ENCODE data around the gene DNAJB14.

The DNAJB14 gene

DNA sequence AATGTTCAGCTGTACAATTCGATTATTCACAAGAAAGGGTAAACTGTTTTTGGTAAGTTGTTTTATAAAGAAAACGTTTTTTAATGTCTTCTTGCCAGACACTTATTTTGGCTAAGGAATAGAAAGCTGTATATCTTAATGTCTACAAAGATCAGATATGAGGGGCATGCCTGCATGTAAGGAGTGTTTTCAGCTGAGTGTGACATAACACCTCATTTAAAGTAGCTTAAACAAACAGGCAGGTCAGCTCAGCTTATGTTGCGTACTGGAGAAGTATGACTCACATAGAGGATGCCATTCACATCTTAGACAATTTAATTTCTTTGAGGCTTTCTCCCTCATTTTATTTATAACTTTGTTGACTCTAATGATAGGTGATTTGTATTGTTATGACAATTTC is 82.6 kb downstream of the DNAJB14 start:
- DNase-seq (ENCODE audit: low read depth) = no peak

DNA sequence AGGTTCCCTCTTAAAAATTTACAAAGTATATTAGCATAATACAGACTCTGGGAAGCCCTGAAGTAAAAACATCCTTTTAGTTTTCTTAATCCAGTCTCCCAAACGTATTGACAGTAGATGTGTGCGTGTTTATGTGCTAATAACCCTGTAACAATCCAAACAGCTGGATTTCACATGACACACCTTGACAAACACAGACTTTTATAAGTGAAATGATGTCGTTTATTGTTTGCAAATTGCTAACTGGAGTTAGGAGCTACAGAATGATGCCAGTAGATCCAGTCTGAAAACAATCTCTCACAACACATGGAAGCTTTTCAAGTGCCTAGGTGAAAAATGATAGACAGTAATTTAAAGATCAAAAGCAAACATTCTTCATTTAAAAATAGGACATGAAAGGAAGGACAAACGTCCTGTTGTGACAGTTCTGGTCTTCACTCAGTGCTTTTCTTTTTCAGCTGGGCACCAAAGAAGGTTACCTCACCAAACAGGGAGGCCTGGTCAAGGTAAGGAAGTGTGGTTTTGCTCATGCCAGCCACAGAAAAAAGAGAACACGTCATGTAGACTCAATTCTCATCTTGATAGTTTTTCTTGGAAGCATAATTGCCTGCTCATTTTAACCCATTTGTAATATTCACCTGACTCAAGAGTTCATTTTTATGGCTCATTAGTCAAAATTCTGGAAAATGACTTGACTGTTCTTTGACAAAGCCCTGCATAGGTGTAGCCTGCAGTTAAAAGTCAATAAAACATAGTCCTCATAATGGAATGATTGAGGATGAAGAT is 85.1 kb downstream of the DNAJB14 start:
- DNase-seq (ENCODE audit: low read depth) = no peak

GRCh38 chr4:99860521-99860920 is 85.9 kb downstream of the DNAJB14 start:
- no peak for DNase-seq (ENCODE audit: low read depth)

DNA sequence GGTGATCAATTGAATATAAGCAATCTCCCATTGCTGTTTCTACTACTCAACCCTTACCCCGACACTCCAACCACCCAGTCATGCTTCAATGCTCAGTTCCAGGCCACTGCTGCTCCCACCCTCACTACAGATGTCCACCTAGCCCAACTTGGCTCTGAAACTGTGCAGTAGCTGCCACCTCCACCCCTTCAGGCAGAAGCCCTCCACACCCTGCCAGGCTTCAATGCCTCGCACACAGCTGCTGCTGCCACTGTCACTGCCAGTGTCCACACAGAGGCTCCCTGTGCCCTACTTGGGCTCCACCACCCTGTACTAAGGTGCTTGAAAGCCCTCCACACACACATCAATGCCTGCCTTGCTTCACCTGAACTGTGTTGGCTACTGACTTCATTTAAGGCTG is 86.8 kb downstream of the DNAJB14 start:
- DNase-seq (ENCODE audit: low read depth) = no peak

DNA sequence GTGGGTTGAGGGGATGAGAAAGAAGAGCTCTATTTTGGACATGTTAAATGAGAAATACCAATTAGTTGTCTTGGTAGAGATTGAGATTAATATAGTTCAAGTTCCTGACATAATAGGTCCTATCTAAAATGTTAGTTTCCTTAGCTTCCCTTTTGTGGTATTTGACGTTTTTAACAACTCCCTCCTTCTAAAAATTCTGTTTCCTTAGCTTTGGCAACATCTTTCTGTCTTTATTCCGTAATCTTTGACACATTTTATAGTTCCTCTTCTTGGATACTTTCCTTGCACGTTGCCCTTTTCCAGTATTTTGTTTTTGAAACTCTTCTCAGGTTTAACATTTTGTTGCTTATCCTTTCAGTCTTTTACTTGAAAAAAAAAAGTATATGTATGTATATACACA is 89.1 kb downstream of the DNAJB14 start:
- no peak for DNase-seq (ENCODE audit: low read depth)

- DNase-seq (ENCODE audit: low read depth) = no peak
Measured at GRCh38 chr4:99856166-99856565, 90.3 kb downstream of the DNAJB14 start.

DNA sequence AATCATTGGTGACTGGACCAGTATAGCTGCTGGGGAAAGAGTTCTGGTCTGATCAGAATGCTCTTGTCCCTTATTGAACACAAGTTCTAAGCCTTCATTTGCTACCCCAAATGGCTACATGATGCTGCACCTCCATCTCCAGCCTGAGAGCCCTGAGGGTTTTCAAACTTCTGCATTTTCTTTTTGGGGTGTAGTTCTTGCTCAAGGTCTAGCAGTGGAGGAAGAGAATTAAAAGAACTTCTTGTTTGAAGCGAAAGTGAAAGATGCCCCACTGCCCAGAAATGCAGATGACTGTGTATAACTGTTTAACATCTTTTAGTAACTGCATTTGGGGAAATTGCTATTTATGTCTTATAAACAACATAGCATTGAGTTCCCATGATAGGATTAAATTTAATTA is 90.7 kb downstream of the DNAJB14 start:
- no peak for DNase-seq (ENCODE audit: low read depth)

DNA sequence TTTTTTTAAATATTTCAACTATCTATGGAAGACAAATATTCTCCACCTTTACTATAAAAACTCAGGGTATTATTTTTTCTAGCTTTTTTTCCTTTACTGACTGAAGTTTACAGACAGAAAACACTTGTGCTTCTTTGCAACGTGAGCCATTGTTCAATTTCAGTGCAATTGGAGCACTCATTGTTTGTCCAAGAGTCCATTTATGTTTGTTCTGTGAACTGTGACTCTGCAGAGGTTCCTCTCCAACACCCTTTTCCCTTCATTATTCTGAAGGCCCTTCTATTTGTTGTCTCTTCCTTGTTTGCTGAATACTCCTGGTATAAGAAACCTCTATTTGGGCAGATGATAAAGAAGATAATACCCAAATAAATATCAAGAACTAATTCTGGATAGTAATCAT is 92.4 kb downstream of the DNAJB14 start:
- DNase-seq (ENCODE audit: low read depth) = no peak

DNA sequence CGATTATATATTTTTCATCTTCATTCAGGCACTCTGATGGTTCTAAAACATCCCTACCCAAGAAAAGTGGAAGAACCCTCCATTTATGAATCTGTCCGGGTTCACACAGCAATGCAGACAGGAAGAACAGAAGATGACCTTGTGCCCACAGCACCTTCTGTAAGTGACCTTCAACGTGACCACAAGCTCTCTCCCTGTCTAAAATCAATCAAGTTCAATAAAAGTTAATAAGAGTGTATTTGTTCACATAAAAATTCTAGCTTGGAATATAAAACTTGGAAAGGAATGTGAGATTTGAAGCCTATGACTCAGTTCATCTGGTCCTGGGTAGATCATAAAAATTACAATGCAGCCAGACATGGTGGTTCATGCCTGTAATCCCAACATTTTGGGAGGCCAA is 93.2 kb downstream of the DNAJB14 start:
- no peak for DNase-seq (ENCODE audit: low read depth)

GRCh38 chr4:99852199-99852749 is 94.1 kb downstream of the DNAJB14 start:
- DNase-seq (ENCODE audit: low read depth) = no peak

DNA sequence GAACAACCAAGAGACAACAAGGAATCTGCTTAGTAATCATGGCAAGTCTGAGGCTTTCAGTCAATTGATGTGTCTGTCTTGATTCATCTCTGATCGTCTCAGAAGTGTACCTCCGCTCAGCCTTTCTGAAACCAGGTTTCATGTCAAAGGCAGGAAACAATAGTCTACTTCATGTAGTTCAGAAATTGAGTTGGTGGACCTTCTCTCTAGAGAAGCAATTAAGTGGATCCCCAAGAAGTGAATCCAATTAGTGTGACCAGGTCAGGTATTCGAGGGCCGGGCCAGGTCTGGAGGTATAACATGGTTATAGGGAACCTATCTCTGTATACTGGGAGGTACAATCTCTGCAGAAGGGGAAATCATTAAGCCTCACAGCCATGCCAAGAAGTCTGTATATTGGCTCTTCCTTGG is 97.8 kb downstream of the DNAJB14 start:
- DNase-seq (ENCODE audit: low read depth) = no peak

DNA sequence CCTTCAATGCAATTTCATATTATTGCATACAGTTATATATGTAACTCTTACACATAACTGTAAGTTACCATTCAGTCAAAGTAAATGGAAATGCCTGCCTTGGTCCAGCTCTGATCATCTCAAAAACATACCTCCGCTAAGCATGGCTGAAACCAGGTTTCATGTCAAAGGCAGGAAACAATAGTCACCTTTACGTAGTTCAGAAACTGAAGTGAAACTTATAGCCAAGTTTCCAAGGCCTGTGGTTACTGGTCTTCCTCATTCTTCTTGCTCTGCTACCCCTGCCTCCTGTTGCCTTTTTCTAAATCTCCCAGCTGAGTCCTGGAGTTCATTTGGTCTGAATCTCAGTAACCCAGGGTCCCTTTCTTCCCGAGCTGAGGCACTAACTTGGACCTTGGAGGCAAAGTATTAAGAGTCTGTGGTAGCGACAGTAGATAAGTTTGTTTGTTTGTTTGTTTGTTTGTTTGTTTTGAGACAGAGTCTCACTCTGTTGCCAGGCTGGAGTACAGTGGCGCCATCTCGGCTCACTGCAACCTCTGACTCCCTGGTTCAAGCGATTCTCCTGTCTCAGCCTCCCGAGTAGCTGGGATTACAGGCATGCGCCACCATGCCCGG is 98.9 kb downstream of the DNAJB14 start:
- DNase-seq (ENCODE audit: low read depth) = no peak

- no peak for DNase-seq (ENCODE audit: low read depth)
Measured at GRCh38 chr4:99846891-99847290, 99.5 kb downstream of the DNAJB14 start.
